Caco-2 (cell line): ENCODE results near the gene SLC1A3. TPM values are rescaled to one million over a fixed set of nuclear protein-coding genes. Genes with fewer than 3 reads are reported as not detected.

Experiments
- BruUV-seq: library from RNA; stranded (reverse); fragments of 400-500 nt; replicated peaks from 2 replicates; lab custom pipeline; 2021; lab: Mats Ljungman, UMichigan
- CTCF ChIA-PET: fragments of 300-600 bp; sonication (Branson Sonifier 250); formaldehyde crosslinking; loops from one replicate; lab custom pipeline; 2022; ENCODE audit warnings: antibody characterized with exemption; lab: Charles Lee
- POLR2A ChIA-PET: fragments of 300-600 bp; sonication (Branson Sonifier 250); formaldehyde crosslinking; loops from one replicate; lab custom pipeline; 2022; ENCODE audit warnings: antibody characterized with exemption; lab: Charles Lee
- DNase-seq, 2 experiments: peaks; one replicate each; pipeline versions ENCODE4 v3.0.0 to v3.0.0-alpha.2; 2020 to 2022
- H3K27me3 ChIP-seq: replicated peaks from 2 replicates; pipeline ENCODE4 v1.6.0; 2011; ENCODE audit warnings: low read length; ENCODE audit not compliant: control insufficient read depth, insufficient read depth
- H3K36me3 ChIP-seq: 2 replicates; pipeline ENCODE4 v1.5.1; 2011; ENCODE audit warnings: low read length; ENCODE audit not compliant: control insufficient read depth, insufficient read depth
- H3K4me1 ChIP-seq: fragments of 250-450 bp; sonication (Bioruptor Pico); 2 replicates; pipeline ENCODE4 v1.5.1; 2020; ENCODE audit warnings: mild to moderate bottlenecking
- H3K4me3 ChIP-seq: 2 replicates; pipeline ENCODE4 v1.5.1; 2011; ENCODE audit warnings: low read depth, mild to moderate bottlenecking, control low read depth, low read length
- H3K9me3 ChIP-seq: fragments of 250-450 bp; sonication (Bioruptor Pico); 2 replicates; pipeline ENCODE4 v1.5.1; 2020; ENCODE audit warnings: mild to moderate bottlenecking, moderate library complexity
- H3K27ac Mint-ChIP-seq: one replicate; pipeline ENCODE4 v1.8.0; 2022; ENCODE audit warnings: mixed read lengths; ENCODE audit not compliant: unreplicated experiment
- H3K27me3 Mint-ChIP-seq: one replicate; pipeline ENCODE4 v1.8.0; 2022; ENCODE audit warnings: mixed read lengths; ENCODE audit not compliant: insufficient read depth, unreplicated experiment
- H3K36me3 Mint-ChIP-seq: one replicate; pipeline ENCODE4 v1.8.0; 2022; ENCODE audit warnings: mild to moderate bottlenecking, mixed read lengths; ENCODE audit not compliant: insufficient read depth, unreplicated experiment
- H3K4me1 Mint-ChIP-seq: one replicate; pipeline ENCODE4 v1.8.0; 2022; ENCODE audit warnings: low read depth, mixed read lengths; ENCODE audit not compliant: unreplicated experiment
- H3K4me3 Mint-ChIP-seq: one replicate; pipeline ENCODE4 v1.8.0; 2022; ENCODE audit warnings: mild to moderate bottlenecking, moderate library complexity, mixed read lengths; ENCODE audit not compliant: unreplicated experiment
- H3K9me3 Mint-ChIP-seq: one replicate; pipeline ENCODE4 v1.8.0; 2022; ENCODE audit warnings: mixed read lengths; ENCODE audit not compliant: unreplicated experiment
- intact Hi-C: fragments of 100-400 bp; cut with micrococcal nuclease; formaldehyde crosslinking; loops from one replicate; pipeline ENCODE4 v1.10.0; 2022; ENCODE audit not compliant: unreplicated experiment
- total RNA-seq: library from RNA; stranded (reverse); gene quantifications from 2 replicates; pipeline ENCODE4 v1.2.3, GENCODE V29; 2022
- TF ChIP-seq, protein P1 (sequence below), 2 experiments: fragments of 200-600 bp in 1 of 2; IDR thresholded peaks; 1 replicate in 1 of 2; 2 replicates in 1 of 2; pipeline versions ENCODE4 v1.5.1 to v1.8.0; 2011 to 2022; ENCODE audit warnings: antibody characterized with exemption in 1 of 2, control low read depth in 1 of 2, inconsistent platforms in 1 of 2, low read depth in 1 of 2, low read length in 1 of 2, mild to moderate bottlenecking in 1 of 2, moderate library complexity in 1 of 2; ENCODE audit not compliant: insufficient read depth in 1 of 2, severe bottlenecking in 1 of 2, unreplicated experiment in 1 of 2

Gene SLC1A3
- total RNA-seq, 1 experiment from 2014 or later = 178 TPM

DNA sequence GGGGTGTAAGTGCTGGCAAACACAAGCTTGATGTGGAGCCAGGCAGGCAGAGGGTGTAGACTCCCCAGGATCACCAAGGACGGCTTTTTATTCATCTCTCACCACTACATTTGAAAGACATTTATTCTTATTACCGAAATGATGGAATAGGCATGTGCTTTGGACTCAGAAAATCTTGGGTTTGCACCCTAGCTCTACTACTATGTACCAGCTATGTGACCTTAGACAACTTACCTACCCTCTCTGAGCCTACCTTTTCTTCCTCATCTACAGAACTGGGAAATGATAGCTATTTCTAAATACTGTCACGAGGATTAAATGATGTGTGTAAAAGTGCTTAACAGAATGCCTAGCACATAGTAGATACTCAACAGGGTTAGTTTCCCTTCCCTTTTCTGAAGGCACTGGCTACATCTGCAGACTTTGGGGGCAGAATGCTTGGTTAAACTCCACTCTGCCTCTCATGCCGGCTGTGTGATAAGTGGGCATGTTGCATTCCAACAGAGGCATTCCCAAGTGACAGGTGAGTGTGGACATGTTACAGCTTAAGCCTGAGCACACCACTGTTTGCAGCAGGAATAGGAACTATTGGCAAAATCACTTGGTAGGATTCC, 94.8 kb downstream of the SLC1A3 start:
- H3K27me3 ChIP-seq = no peaks in the 10 kb centered on the region
- peak; percentile 32 to 49 for DNase-seq
- Mint-ChIP-seq H3K4me1 (peaks cover 35% of the 10 kb centered on the region), H3K9me3 (no peaks in the 10 kb centered on the region), H3K36me3 (no peaks in the 10 kb centered on the region), H3K4me3 (no peak overlapping the region), H3K27ac (peak overlapping the region; percentile 63), H3K27me3 (no peaks in the 10 kb centered on the region)
- H3K9me3 ChIP-seq = no peaks in the 10 kb centered on the region
- no peaks in the 10 kb centered on the region for H3K36me3 ChIP-seq
- peaks cover 15% of the 10 kb centered on the region for H3K4me1 ChIP-seq
- TF ChIP-seq, protein P1, sequence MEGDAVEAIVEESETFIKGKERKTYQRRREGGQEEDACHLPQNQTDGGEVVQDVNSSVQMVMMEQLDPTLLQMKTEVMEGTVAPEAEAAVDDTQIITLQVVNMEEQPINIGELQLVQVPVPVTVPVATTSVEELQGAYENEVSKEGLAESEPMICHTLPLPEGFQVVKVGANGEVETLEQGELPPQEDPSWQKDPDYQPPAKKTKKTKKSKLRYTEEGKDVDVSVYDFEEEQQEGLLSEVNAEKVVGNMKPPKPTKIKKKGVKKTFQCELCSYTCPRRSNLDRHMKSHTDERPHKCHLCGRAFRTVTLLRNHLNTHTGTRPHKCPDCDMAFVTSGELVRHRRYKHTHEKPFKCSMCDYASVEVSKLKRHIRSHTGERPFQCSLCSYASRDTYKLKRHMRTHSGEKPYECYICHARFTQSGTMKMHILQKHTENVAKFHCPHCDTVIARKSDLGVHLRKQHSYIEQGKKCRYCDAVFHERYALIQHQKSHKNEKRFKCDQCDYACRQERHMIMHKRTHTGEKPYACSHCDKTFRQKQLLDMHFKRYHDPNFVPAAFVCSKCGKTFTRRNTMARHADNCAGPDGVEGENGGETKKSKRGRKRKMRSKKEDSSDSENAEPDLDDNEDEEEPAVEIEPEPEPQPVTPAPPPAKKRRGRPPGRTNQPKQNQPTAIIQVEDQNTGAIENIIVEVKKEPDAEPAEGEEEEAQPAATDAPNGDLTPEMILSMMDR (IDR thresholded peaks at IDR 0.05; ENCODE audit: insufficient read depth in 1 of 2, low read depth in 1 of 2, low read length in 1 of 2, severe bottlenecking in 1 of 2, unreplicated experiment in 1 of 2) = no peak
- ChIA-PET POLR2A (no interaction called here), CTCF (interaction anchor here (1.1 kb wide), 1 partner anchor 11 kb away, joined by 5 read pairs; no protein-coding TSS in a partner anchor)
- no TSS peak for BruUV-seq
- H3K4me3 ChIP-seq = no peak overlapping the region
- intact Hi-C loops = loop anchor here (1.0 kb wide), 1 partner anchor 301 kb away; no protein-coding TSS in a partner anchor

GRCh38 chr5:36703245-36703860, 96.9 kb downstream of the SLC1A3 start:
- H3K9me3 Mint-ChIP-seq = no peaks in the 10 kb centered on the region
- no peaks in the 10 kb centered on the region for H3K36me3 Mint-ChIP-seq
- H3K4me3 Mint-ChIP-seq = no peak overlapping the region
- Histone ChIP-seq H3K4me1 (peaks cover 14% of the 10 kb centered on the region), H3K36me3 (no peaks in the 10 kb centered on the region), H3K4me3 (no peak overlapping the region), H3K27me3 (no peaks in the 10 kb centered on the region), H3K9me3 (no peaks in the 10 kb centered on the region)
- H3K27ac Mint-ChIP-seq = no peak overlapping the region
- DNase-seq = no peak
- intact Hi-C loops = no loop called here
- CTCF ChIA-PET = no interaction called here
- peaks cover 24% of the 10 kb centered on the region for H3K4me1 Mint-ChIP-seq
- TF ChIP-seq, protein P1 (IDR thresholded peaks at IDR 0.05; ENCODE audit: insufficient read depth in 1 of 2, low read depth in 1 of 2, low read length in 1 of 2, severe bottlenecking in 1 of 2, unreplicated experiment in 1 of 2) = no peak
- no TSS peak for BruUV-seq
- H3K27me3 Mint-ChIP-seq = no peaks in the 10 kb centered on the region
- POLR2A ChIA-PET = no interaction called here

- H3K27ac Mint-ChIP-seq = no peak overlapping the region
- intact Hi-C loops = no loop called here
Measured at GRCh38 chr5:36704131-36704530, 97.7 kb downstream of the SLC1A3 start.

More at GRCh38 chr5:36704131-36704530, 97.7 kb downstream of the SLC1A3 start:
- no peaks in the 10 kb centered on the region for H3K27me3 ChIP-seq
- Mint-ChIP-seq H3K9me3 (no peaks in the 10 kb centered on the region), H3K4me1 (peaks cover 16% of the 10 kb centered on the region), H3K36me3 (no peaks in the 10 kb centered on the region), H3K27me3 (no peaks in the 10 kb centered on the region), H3K4me3 (no peak overlapping the region)
- no TSS peak for BruUV-seq
- no peak overlapping the region for H3K4me3 ChIP-seq
- no peak for DNase-seq
- peaks cover 6% of the 10 kb centered on the region for H3K4me1 ChIP-seq
- TF ChIP-seq, protein P1 (IDR thresholded peaks at IDR 0.05; ENCODE audit: insufficient read depth in 1 of 2, low read depth in 1 of 2, low read length in 1 of 2, severe bottlenecking in 1 of 2, unreplicated experiment in 1 of 2) = no peak
- ChIA-PET POLR2A (no interaction called here), CTCF (no interaction called here)
- H3K36me3 ChIP-seq = no peaks in the 10 kb centered on the region
- H3K9me3 ChIP-seq = no peaks in the 10 kb centered on the region
